Hematopoietic multipotent progenitor cell treated with erythropoietin and hydrocortisone succinate and interleukin-3 and kit ligand, for 4 days (in vitro differentiated cells): Measurements from ENCODE around the gene CGN.
A peak's percentile ranks its signal among the peaks of the same experiment; 100 is the strongest.

Experiments
- DNase-seq: peaks from one replicate; pipeline ENCODE4 v3.0.0-alpha.2; 2015

The CGN gene

GRCh38 chr1:151510957-151511635, at the start of gene CGN:
TSS of gene CGN (plus strand) at chr1:151511387. CDS start at chr1:151518520, 7,133 bp downstream.
- peak; percentile 91 for DNase-seq

- peak; percentile 22 for DNase-seq
Observed at GRCh38 chr1:151461694-151462093, 49.5 kb upstream of the CGN start.

GRCh38 chr1:151465026-151465425, 46.2 kb upstream of the CGN start:
- no peak for DNase-seq

GRCh38 chr1:151472856-151473731, 38.1 kb upstream of the CGN start:
- DNase-seq, result peak; percentile 65

GRCh38 chr1:151474745-151475144, 36.4 kb upstream of the CGN start:
- no peak for DNase-seq

GRCh38 chr1:151475175-151475574, 36.0 kb upstream of the CGN start:
- no peak for DNase-seq

GRCh38 chr1:151476083-151476482, 35.1 kb upstream of the CGN start:
- DNase-seq, result peak; percentile 34

GRCh38 chr1:151477066-151477465, 34.1 kb upstream of the CGN start:
- no peak for DNase-seq

- no peak for DNase-seq
Observed at GRCh38 chr1:151478140-151478812, 32.9 kb upstream of the CGN start.

- no peak for DNase-seq
Observed at GRCh38 chr1:151478923-151479322, 32.3 kb upstream of the CGN start.

GRCh38 chr1:151479462-151479861, 31.7 kb upstream of the CGN start:
- no peak for DNase-seq

- no peak for DNase-seq
Observed at GRCh38 chr1:151482017-151482416, 29.2 kb upstream of the CGN start.

- no peak for DNase-seq
Observed at GRCh38 chr1:151485685-151486255, 25.4 kb upstream of the CGN start.

- no peak for DNase-seq
Observed at GRCh38 chr1:151486557-151486956, 24.6 kb upstream of the CGN start.

- no peak for DNase-seq
Observed at GRCh38 chr1:151491641-151492040, 19.5 kb upstream of the CGN start.

GRCh38 chr1:151492120-151492519, 19.1 kb upstream of the CGN start:
- DNase-seq, result peak; percentile 25

- DNase-seq, result no peak
Observed at GRCh38 chr1:151493042-151493441, 18.1 kb upstream of the CGN start.

GRCh38 chr1:151494741-151495281, 16.4 kb upstream of the CGN start:
- DNase-seq, result peak; percentile 46

GRCh38 chr1:151495316-151495715, 15.9 kb upstream of the CGN start:
- DNase-seq, result no peak

- no peak for DNase-seq
Observed at GRCh38 chr1:151499365-151499764, 11.8 kb upstream of the CGN start.

- DNase-seq, result no peak
Observed at GRCh38 chr1:151499930-151500329, 11.3 kb upstream of the CGN start.

GRCh38 chr1:151501474-151501873, 9.7 kb upstream of the CGN start:
- DNase-seq, result peak; percentile 60
